Activated naive CD4-positive, alpha-beta T cell treated with anti-CD3 and anti-CD28 coated beads for 36 hours (primary cell): ENCODE results near the gene SPSB3. TPM values are rescaled to one million over a fixed set of nuclear protein-coding genes. Genes with fewer than 3 reads are reported as not detected.

Experiments
- CTCF ChIA-PET: fragments of 350-600 bp; sonication (Branson Sonifier 250); formaldehyde crosslinking; loops from one replicate; lab custom pipeline; 2021; ENCODE audit warnings: antibody characterized with exemption; lab: Charles Lee
- DNase-seq: peaks from one replicate; pipeline ENCODE4 v3.0.0-alpha.2; 2020
- H3K27ac Mint-ChIP-seq: one replicate; pipeline ENCODE4 v1.8.0; 2021; ENCODE audit warnings: mild to moderate bottlenecking, mixed read lengths
- H3K27me3 Mint-ChIP-seq: one replicate; pipeline ENCODE4 v1.8.0; 2021; ENCODE audit warnings: low read depth, mixed read lengths
- H3K36me3 Mint-ChIP-seq: one replicate; pipeline ENCODE4 v1.8.0; 2021; ENCODE audit warnings: low read depth, mixed read lengths
- H3K4me1 Mint-ChIP-seq: one replicate; pipeline ENCODE4 v1.8.0; 2021; ENCODE audit warnings: low read depth, mixed read lengths
- H3K4me3 Mint-ChIP-seq: one replicate; pipeline ENCODE4 v1.8.0; 2021; ENCODE audit warnings: mild to moderate bottlenecking, moderate library complexity, mixed read lengths
- H3K9me3 Mint-ChIP-seq: one replicate; pipeline ENCODE4 v1.8.0; 2021; ENCODE audit warnings: mixed read lengths
- intact Hi-C: fragments of 100-400 bp; cut with micrococcal nuclease; formaldehyde crosslinking; loops from one replicate; pipeline ENCODE4 v1.15.1; 2023
- total RNA-seq, 2 experiments: library from RNA; stranded (reverse); gene quantifications; one replicate each; pipeline ENCODE4 v1.2.3, GENCODE V29; 2021

Gene SPSB3
- total RNA-seq, 2 experiments from 2014 or later = 14.0 to 17.0 TPM

DNA sequence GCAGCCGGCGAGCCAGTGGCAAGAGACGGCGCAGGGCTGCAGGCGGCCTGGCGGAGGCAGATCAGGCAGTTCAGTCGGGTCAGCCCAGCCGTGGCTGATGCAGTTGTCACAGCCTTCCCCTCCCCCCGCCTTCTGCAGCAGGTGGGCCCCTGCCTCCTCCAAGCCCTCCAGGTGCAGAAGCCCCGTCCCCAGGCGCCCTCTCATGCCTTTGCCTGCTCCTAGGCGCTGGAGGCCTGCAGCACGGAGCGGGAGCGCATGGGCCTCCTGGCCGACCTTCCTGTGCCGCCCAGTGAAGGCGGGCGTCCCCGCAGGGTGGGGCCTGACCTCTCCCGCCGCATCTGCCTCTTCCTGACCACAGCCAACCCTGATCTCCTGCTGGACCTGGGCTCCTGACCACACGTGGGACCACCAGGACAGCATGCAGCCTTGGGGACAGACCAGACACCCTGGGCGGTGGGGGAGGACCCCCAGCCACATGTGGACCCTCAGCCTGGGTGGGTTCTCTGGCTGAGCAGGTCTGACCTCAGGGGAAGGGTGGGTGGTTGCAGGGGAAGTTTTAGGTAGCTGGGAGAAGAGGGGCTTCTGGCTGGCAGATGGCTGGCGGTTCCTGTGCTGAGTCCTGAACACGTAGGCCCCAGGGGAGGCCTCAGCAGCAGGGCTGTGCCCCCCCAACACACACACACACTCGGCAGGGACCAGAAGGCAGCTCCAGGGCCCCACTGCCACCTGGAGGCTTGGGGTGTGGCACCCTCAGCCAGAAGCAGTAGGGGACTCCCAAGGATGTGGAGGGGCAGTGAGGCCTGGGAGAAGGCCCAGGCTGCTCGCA lies 6.3 kb downstream of the SPSB3 start:
- CTCF ChIA-PET = no interaction called here
- H3K4me3 Mint-ChIP-seq = no peak overlapping the region
- H3K9me3 Mint-ChIP-seq = no peaks in the 10 kb centered on the region
- intact Hi-C loops = no loop called here
- DNase-seq = no peak
- peaks cover 9% of the 10 kb centered on the region for H3K4me1 Mint-ChIP-seq
- H3K27me3 Mint-ChIP-seq = no peaks in the 10 kb centered on the region
- H3K27ac Mint-ChIP-seq = no peak overlapping the region
- H3K36me3 Mint-ChIP-seq = peaks cover 10% of the 10 kb centered on the region

DNA sequence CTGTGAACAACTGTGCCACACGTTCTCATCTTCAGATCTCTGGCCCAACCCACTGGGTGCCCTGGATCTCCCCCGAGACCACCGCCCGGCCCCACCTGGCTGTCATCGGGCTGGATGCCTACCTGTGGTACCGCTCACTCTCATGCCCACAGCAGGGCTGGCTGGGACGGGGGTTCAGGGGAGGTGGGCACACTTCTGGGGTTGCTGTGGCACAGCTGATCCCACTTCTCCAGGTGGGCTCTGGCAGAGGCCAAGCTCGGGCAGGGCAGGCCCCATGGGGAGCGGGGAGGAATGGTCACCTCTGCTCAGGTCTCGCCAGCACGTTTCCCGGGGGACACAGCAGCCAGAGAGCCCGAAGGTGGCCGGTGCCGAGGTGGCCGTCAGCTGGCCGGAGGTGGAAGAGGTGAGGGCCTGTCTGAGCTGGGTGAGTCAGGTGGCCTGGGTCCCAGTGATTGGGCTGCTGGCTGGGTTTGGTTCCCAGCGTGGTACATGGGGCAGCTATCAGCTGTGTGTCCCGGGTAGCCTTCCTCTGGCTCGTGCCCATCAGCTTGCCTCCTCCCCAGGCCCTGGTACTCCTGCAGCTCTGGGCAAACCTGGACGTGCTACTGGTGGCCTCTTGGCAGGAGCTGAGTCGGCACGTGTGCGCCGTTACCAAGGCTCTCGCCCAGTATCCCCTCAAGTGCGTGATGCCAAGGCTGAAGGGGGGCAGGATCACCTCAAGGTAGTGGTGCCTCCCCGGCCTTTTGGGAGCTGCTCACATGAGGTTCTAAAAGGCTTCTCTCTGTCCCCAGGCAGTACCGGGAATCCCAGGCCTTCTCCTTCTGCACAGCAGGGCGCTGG lies 7.1 kb downstream of the SPSB3 start:
- intact Hi-C loops = no loop called here
- no peak overlapping the region for H3K27ac Mint-ChIP-seq
- DNase-seq = no peak
- H3K27me3 Mint-ChIP-seq = no peaks in the 10 kb centered on the region
- H3K9me3 Mint-ChIP-seq = no peaks in the 10 kb centered on the region
- H3K36me3 Mint-ChIP-seq = peaks cover 10% of the 10 kb centered on the region
- peak overlapping the region; percentile 12 for H3K4me3 Mint-ChIP-seq
- CTCF ChIA-PET = interaction anchor here (0.7 to 3.5 kb wide), 2 partner anchors 7 to 22 kb away, joined by 3 to 26 read pairs; partner anchors contain the start of genes NUBP2 and SPSB3
- peaks cover 7% of the 10 kb centered on the region for H3K4me1 Mint-ChIP-seq

DNA sequence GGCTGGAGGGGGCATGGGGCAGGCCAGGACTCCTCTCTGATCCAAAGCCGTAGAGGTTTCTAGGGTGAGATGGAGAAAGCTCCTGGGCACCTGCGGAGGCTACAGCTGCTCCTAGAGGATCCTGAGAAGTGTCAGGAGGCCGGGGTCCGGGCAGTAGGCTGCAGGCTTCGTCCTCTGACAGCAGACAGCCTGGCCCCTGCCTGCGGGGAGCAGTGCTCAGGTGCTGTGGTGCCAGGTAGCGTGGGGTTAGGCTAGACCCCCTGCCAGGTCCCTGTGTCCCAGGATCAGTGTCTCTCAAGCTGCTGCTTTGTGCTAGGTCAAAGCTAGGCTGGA lies 8.0 kb downstream of the SPSB3 start:
- H3K27ac Mint-ChIP-seq = no peak overlapping the region
- CTCF ChIA-PET = interaction anchor here (0.7 to 3.5 kb wide), 2 partner anchors 8 to 21 kb away, joined by 3 to 26 read pairs; partner anchors contain the start of genes NUBP2 and SPSB3
- no peaks in the 10 kb centered on the region for H3K9me3 Mint-ChIP-seq
- H3K36me3 Mint-ChIP-seq = peaks cover 10% of the 10 kb centered on the region
- intact Hi-C loops = loop anchor here (5.0 kb wide), 2 partner anchors 168 to 352 kb away; partner anchors contain the start of genes MSRB1 and UQCC4
- no peaks in the 10 kb centered on the region for H3K27me3 Mint-ChIP-seq
- H3K4me3 Mint-ChIP-seq = peak overlapping the region; percentile 93
- no peak for DNase-seq
- peaks cover 7% of the 10 kb centered on the region for H3K4me1 Mint-ChIP-seq

DNA sequence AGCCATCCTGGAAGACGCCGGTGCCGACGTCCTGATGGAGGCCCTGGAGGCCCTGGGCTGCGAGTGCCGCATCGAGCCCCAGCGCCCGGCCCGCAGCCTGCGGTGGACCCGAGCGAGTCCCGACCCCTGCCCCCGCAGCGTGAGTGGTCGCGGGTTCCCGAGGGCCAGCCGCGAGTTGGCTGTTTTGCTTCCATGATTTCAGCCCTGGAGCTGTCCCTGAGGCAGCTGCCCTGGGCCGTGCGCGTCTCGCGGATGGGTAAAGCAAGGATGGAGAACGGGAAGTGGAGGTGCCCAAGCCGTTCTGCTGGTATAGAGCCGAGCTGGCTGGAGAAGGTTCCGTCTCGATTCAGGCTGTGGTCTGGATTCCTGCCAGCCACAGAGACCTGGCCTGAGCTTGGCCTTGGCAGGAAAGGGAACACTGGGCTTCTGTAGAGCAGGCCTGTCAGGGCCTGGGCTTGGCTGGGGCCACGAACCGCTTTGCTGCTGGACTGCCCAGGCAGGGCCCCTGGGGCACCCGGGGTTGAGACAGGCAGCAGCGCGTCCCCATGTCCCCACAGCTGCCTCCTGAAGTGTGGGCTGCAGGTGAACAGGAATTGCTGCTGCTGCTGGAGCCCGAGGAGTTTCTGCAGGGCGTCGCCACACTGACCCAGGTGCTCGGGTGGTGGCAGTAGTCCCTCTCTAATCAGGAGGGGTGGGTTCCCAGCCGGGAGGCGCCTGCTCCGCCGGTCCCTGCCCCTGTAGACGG lies 8.5 kb downstream of the SPSB3 start:
- CTCF ChIA-PET = interaction anchor here (1.8 to 3.5 kb wide), 2 partner anchors 9 to 68 kb away, joined by 10 to 26 read pairs; partner anchors contain the start of genes MAPK8IP3, NUBP2 and SPSB3
- intact Hi-C loops = loop anchor here (1.0 to 5.0 kb wide), 8 partner anchors 8 to 465 kb away; partner anchors contain the start of genes CRAMP1, FAHD1, HAGH and IFT140
- peak overlapping the region; percentile 93 for H3K4me3 Mint-ChIP-seq
- peaks cover 10% of the 10 kb centered on the region for H3K36me3 Mint-ChIP-seq
- peak; percentile 38 for DNase-seq
- H3K4me1 Mint-ChIP-seq = peaks cover 7% of the 10 kb centered on the region
- H3K9me3 Mint-ChIP-seq = no peaks in the 10 kb centered on the region
- peak overlapping the region; percentile 32 for H3K27ac Mint-ChIP-seq
- H3K27me3 Mint-ChIP-seq = no peaks in the 10 kb centered on the region

DNA sequence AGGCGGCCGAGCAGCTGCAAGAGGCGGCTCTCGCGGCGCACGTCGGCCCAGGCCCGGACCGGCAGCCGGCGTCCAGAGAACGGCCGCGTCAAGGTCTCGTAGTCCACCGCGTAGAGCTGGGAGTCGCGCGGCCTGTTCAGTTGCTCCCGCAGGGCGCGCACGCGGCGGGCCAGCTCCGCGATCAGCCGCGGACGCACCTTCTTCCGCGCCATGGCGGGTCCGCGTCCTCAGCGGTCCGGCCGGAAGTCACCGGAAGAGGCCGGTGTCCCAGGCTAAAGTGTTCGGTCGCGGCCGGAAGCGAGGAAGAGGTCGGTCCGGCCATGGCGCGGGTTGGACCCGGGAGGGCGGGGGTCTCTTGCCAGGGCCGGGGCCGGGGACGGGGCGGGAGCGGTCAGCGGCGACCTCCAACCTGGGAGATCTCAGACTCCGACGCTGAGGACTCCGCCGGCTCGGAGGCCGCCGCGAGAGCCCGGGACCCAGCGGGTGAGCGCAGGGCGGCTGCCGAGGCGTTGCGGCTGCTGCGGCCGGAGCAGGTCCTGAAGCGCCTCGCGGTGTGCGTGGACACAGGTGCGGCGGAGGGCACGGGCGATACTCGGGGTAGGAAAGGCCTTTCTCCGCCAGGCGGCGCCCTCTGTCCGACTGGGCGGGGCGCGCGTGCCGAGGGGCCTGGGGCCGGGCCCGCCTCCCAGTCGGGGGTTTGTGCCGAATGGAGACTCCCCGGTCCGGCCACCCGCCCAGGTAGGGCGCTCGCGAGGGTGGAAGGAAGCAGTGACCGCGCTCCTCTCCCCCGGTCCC lies 9.3 kb downstream of the SPSB3 start, which contains the start of gene MRPS34:
TSS of gene MRPS34 (minus strand) at position 227 of the 795 bp plus-strand sequence. CDS start at position 212, 15 bp downstream.
- H3K36me3 Mint-ChIP-seq = peaks cover 12% of the 10 kb centered on the region
- H3K27me3 Mint-ChIP-seq = no peaks in the 10 kb centered on the region
- intact Hi-C loops = loop anchor here (1.0 to 5.0 kb wide), 9 partner anchors 9 to 464 kb away; partner anchors contain the start of genes CRAMP1, FAHD1, HAGH and IFT140
- no peaks in the 10 kb centered on the region for H3K9me3 Mint-ChIP-seq
- H3K4me3 Mint-ChIP-seq = peak within 1 kb of the TSS; percentile 93
- H3K27ac Mint-ChIP-seq = peak within 1 kb of the TSS; percentile 93
- CTCF ChIA-PET = interaction anchor here (1.5 to 3.5 kb wide), 3 partner anchors 10 to 168 kb away, joined by 3 to 26 read pairs (median 10); partner anchors contain the start of genes MAPK8IP3, NUBP2 and SPSB3
- H3K4me1 Mint-ChIP-seq = peaks cover 7% of the 10 kb centered on the region
- DNase-seq = peak; percentile 85

DNA sequence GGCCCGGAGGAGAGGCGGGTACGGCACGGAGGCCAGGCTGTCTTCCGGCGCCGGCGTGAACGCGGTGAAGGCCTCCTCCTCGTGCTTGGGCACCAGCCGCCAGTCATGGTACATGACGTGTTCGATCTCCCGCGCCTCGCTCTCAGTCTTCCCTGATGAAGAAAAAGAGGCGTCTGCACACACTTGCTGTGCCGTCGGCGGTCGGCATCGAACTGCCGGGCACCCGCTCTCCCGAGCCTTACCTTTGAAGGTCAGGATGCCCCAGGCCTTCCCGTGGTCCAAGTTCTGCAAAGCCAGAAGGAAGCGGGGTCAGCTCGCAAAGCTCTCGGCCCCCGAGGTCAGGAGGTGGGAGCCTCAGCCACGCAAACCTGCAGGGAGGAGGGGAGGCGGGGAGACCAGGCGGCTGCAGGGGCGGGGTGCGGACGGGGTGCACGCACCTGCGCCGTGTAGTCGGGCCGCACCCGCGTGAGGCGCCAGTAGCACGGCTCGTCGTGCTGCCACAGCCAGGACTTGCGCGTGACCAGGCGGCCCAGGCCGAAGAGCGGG lies 9.9 kb downstream of the SPSB3 start, which contains the start of gene EME2:
TSS of gene EME2 (plus strand) at position 449 of the 546 bp plus-strand sequence. CDS start 418 bp downstream, outside the sequence.
- Mint-ChIP-seq H3K27me3 (no peaks in the 10 kb centered on the region), H3K4me1 (peaks cover 7% of the 10 kb centered on the region), H3K4me3 (peak within 1 kb of the TSS; percentile 93), H3K9me3 (no peaks in the 10 kb centered on the region), H3K27ac (peak within 1 kb of the TSS; percentile 93), H3K36me3 (peaks cover 15% of the 10 kb centered on the region)
- intact Hi-C loops = loop anchor here (1.0 to 5.0 kb wide), 7 partner anchors 54 to 464 kb away; partner anchors contain the start of genes CRAMP1, FAHD1, HAGH and IFT140
- CTCF ChIA-PET = interaction anchor here (1.5 to 3.5 kb wide), 3 partner anchors 10 to 169 kb away, joined by 3 to 26 read pairs (median 10); partner anchors contain the start of genes MAPK8IP3, NUBP2 and SPSB3
- peak; percentile 69 for DNase-seq

DNA sequence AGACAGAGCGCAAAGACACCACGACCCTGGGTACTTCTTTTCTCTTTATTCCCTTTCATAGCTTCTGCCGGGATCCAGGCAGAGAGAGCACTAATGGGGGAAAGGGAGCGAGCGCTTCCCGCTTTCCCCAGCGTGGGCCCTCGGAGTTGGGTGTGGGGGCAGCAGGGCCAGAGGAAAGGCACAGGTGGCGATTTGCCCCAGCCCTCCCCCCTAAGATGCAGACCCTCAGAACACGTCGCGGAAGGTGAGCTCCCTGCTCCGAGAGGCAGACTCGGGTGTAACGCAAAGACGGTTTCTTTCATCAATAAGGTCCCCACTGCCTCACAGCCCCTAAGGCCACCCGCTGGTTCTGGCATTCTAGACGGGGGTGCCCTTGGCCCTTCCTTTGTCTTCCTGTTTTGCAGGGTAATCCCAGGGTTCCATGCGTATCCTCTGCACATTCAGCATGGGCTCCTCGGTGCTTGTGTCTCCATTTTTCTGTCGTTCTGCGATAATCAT lies 10.5 kb downstream of the SPSB3 start:
- intact Hi-C loops = loop anchor here (1.0 to 5.0 kb wide), 7 partner anchors 55 to 463 kb away; partner anchors contain the start of genes CRAMP1, FAHD1, HAGH and IFT140
- Mint-ChIP-seq H3K27ac (peak overlapping the region; percentile 91), H3K4me3 (peak overlapping the region; percentile 93), H3K36me3 (peaks cover 15% of the 10 kb centered on the region), H3K4me1 (peaks cover 7% of the 10 kb centered on the region), H3K9me3 (no peaks in the 10 kb centered on the region), H3K27me3 (no peaks in the 10 kb centered on the region)
- CTCF ChIA-PET = interaction anchor here (0.5 to 3.5 kb wide), 3 partner anchors 11 to 169 kb away, joined by 3 to 26 read pairs (median 3); partner anchors contain the start of genes NUBP2 and SPSB3
- DNase-seq = no peak

DNA sequence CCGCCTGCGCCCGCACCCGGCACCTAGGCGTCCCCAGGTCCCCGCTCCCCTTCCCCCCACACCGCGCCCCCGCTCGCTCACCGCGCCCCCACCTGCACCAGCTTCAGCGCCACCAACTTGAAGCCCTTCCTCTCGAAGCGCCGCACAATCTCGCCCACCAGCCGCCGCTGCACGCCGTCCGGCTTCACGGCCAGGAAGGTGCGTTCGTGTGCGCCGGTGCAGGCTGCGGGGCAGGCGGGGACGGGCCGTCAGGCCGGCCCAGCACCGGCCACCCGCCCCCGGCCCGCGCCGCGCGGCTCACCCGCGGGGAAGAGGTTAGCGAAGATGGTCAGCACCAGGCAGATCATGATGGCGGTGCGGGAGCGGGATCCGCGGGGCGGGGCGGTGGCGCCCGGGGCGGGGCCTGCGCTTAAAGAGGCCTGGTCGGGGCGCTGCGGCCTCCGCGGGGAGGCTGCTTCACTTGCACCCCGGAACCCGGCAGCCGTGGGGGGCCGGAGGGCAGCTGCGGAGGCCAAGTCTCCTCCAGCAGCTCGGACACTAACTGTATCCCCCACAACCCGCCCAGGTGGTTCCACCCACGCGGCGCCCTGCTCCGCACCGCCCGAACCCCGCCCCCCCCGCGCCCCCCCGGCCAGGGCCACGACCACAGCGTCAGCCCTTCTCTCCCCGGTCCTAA lies 11.0 kb downstream of the SPSB3 start, which contains the start of gene NME3:
TSS of gene NME3 (minus strand) at position 356 of the 676 bp plus-strand sequence. CDS start at position 347, 9 bp downstream.
- peak within 1 kb of the TSS; percentile 91 for H3K27ac Mint-ChIP-seq
- H3K27me3 Mint-ChIP-seq = no peaks in the 10 kb centered on the region
- peak within 1 kb of the TSS; percentile 93 for H3K4me3 Mint-ChIP-seq
- H3K9me3 Mint-ChIP-seq = no peaks in the 10 kb centered on the region
- intact Hi-C loops = loop anchor here (5.0 kb wide), 2 partner anchors 171 to 349 kb away; partner anchors contain the start of genes MSRB1 and UQCC4
- DNase-seq = peak; percentile 81
- peaks cover 7% of the 10 kb centered on the region for H3K4me1 Mint-ChIP-seq
- CTCF ChIA-PET = interaction anchor here (0.5 to 3.5 kb wide), 3 partner anchors 11 to 170 kb away, joined by 3 to 26 read pairs (median 3); partner anchors contain the start of genes NUBP2 and SPSB3
- H3K36me3 Mint-ChIP-seq = peaks cover 15% of the 10 kb centered on the region

DNA sequence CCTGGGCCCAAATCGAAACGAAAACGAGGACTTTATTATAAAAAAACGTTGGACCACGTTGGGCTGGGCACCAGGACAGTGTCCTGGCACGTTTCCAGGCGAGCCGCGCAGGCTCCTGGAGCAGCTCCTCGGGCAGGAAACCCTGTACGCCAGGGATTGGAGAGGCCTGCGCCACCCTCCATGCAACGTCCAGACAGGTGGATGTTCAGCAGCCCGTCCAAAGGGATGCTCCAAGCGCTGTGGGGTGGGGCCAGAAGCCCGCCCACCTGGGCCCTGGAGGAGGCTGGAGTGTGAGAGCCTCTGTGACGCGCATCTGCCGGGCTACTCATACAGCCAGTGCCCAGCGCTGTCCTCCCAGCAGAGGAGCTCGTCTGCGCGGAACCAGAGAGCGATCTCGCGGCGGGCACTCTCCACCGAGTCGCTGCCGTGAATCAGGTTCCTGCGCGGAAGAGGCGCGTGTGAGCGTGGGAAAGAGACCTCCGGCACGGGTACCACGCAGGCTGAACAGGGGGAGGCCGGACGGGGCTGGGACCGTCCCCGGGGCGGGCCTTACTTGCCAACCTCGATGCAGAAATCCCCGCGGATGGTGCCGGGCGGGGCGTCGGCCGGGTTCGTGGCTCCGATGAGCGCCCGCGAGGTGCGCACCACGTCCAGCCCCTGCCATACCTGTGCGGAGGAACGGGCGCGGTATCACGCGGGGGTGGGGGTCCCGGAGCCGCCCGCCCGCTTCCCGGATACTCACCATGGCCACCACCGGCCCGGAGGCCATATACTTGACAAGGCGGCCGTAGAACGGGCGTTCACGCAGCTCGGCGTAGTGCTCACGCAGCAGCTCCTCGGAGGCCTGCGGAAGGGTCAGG lies 11.8 kb downstream of the SPSB3 start:
- no peaks in the 10 kb centered on the region for H3K27me3 Mint-ChIP-seq
- no peaks in the 10 kb centered on the region for H3K9me3 Mint-ChIP-seq
- peaks cover 7% of the 10 kb centered on the region for H3K4me1 Mint-ChIP-seq
- peak overlapping the region; percentile 93 for H3K4me3 Mint-ChIP-seq
- H3K36me3 Mint-ChIP-seq = peaks cover 15% of the 10 kb centered on the region
- H3K27ac Mint-ChIP-seq = peak overlapping the region; percentile 80
- CTCF ChIA-PET = no interaction called here
- intact Hi-C loops = loop anchor here (5.0 kb wide), 2 partner anchors 172 to 348 kb away; partner anchors contain the start of genes MSRB1 and UQCC4
- DNase-seq = peak; percentile 72
